ENCODE results near the gene ALG1L2.
"Not testable (repeated sequence)": the region's sequence is repeated elsewhere in the genome, so short reads cannot be mapped to it uniquely, and the experiment has no call there.

ALG1L2 gene

GRCh38 chr3:130094491-130094941, 12.9 kb downstream of the ALG1L2 start:
- DNase-seq, result not testable (repeated sequence)

DNA sequence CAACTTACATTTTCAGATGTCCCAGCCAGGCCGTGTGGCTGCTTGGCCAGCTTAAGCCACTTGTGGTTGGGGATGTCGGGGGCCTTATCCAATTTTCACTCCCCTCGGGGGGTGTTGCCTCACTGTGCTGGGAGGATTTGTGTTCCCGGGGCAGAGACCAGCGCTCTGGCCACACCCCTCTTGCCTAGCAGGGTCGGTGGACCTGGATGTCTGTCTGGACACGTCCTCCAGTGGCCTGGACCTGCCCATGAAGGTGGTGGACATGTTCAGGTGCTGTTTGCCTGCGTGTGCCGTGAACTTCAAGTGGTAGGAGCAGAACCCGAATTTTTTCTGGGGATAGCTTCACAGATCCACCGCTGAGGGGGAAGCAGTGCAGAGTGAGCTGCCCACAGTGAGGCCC, 14.2 kb downstream of the ALG1L2 start:
- not testable (repeated sequence) for DNase-seq

GRCh38 chr3:130097096-130097495, 15.5 kb downstream of the ALG1L2 start:
- not testable (repeated sequence) for DNase-seq

DNA sequence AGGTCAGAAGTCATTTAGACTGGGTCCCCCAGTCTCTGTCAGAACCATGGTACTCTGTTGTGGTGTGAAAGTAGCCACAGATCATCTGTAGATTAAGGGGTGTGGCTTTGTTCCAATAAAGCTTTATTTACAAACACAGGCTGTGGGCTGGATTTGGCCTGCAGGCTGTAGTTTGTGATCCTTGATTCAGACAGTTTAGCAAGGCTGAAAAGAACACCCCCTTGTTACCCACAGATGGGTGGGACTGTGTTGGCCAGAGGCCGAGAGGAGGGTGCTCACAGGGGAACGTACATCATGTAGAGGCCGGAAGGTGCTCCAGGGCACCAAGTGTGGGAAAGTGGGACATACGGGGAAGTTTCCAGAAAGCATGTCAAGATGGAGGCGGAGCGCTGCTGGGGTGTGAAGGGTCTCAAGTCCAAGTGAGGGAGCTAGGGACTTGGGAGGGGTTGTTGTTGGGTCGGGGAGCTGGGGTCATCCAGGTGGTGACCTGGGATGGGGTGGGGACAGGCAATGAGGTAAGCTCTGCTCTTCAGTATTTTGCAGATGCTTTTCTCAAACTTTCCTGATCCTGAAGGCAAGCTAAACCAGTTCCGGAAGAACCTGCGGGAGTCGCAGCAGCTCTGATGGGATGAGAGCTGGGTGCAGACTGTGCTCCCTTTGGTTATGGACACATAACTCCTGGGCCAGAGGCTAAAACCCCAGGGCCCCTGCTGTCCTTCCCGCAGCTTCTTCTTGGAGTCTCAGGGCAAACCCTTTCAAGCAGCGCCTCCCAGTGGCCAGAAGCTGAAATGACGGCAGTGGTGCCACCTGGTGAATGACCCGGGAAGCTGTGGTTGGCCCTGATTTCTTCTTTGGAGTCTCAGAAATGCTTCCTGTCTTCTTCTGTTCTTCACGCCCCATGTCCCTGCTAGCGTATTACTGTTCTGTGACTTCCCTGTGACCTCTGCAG, 16.3 kb downstream of the ALG1L2 start:
- DNase-seq, result not testable (repeated sequence)

DNA sequence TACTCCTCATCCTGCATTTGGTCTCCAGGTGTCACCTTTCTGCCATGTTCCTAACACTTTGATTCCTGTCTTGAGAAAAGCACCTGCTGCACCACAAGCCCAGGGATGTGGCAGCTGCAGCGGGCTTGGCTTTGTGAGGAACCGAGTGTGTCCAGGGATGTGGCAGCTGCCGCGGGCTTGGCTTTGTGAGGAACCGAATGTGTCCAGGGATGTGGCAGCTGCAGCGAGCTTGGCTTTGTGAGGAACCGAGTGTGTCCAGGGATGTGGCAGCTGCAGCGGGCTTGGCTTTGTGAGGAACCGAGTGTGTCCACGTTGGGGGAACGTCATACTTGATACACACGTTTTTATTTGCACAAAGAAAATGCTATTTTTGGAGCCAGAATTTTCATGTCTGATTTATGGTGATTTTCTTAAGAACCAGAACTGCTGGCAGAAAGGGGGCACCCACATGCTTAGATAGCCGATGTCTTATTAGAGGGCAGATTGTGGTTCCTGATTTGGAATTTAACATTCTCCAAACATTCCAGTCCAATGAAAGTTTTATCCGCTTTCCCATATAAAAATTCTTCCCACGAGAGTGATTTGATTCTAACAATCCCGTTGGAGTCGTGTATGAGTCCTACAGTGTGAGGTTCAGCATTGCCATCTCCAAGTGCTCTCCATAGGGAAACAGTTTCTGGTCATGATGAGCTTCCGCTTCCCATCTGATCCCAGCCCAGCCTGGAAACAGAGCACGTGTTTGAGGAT, 17.2 kb downstream of the ALG1L2 start:
- DNase-seq, result not testable (repeated sequence)

- DNase-seq, result not testable (repeated sequence)
Observed at GRCh38 chr3:130102545-130102944, 20.9 kb downstream of the ALG1L2 start.

- DNase-seq, result not testable (repeated sequence)
Observed at GRCh38 chr3:130104191-130104590, 22.6 kb downstream of the ALG1L2 start.

DNA sequence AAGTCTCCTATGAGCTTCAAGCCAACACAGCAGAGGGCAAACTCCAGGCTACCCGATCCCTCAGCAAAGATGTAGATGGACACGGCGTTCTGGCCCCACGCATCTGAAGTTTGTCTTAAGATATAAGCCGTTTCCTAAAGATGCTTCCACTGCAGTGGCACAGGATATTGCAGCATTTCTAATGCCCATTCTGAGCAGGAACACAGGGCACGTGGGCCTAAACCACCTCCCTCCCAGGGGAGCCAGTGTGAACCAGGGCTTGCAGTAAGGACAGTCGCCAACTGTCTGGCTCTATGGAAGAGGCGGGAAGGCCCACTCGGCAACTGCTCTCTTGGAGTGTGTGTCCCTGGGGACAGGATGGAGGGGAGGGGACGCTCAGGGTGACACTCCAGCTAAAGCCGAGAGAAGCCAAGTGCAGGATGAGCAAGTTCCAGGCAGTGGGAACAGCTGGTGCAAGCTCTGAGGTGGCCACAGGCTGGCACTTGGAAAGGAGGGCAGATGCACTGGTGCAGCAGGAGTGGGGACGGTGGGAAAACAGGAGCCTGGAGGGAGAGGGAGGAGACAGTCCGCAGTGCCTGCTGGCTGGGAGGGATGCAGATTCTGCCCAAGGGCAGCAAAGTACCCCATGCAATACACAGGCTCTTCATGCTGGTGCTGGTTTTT, 25.8 kb downstream of the ALG1L2 start:
- not testable (repeated sequence) for DNase-seq

DNA sequence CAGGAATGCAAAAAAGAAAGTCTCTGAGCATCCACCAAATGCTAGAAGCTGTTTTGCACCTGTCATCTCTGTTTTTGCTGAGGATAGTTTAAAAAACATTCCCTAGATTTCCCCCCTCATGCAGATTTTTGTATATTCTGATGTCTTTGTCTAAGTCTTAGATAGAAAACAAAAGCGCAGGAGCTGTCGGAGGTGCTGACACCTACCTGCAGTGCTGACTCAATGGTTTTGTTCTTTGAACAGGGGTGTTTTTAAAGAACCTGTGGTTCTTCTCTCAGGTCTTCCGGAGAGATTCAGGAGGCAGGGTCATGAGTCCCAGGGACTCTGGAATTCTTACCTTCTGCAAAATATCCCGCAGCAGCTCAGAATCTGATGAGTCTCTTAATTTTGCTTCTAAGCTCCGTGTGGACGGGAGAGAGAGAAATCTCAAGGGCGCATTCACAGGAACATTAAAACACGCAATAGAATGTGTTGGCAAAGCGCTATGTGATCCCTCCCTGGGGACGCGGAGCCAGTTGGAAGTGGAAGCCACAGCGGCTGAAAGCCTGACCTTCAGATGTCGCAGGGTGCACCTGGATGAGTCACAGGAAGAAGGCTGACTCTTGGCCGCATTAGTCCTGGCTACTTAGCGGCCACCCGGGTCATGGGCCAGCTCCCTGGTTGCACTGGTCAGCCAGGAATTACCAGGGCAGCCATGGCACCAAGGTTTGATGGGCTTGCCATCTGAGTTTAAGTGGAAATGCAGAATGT, 27.4 kb downstream of the ALG1L2 start:
- DNase-seq, result not testable (repeated sequence)

DNA sequence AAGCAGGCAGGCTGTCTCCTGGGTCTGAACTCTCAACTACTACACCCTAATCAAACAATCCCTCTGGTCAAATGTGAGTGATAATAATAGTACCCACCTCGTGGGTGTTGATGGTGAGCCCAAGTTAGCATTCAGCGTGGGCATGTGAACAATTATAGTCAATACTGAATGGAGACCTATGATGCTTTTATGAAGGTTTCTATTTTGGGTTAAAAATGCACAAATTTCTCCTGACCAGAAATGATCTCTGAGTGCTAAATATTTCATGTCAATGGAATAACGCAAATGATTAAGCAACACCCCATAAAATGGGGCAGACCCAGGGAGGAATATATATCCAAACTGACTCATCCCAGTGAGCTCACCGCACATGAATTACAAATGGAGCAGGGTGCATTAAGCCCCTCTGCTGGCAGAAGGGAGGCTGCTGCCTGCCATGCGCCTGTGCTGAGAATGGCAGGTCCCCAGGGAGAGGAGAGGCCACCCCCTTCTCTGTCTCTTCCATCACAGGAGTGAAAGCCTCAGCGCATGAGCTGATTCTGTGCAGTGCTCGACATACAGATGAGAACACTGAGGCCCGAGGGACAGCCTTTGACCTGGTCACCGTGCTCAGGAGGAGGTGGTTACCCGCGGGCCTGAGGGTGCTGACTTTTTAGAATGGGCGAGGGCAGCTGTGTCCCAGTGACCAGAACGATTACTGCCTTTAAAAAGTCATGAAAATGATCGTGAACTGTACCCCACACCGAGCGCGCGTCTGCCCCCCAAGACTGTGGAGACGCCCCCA, 28.9 kb downstream of the ALG1L2 start:
- not testable (repeated sequence) for DNase-seq

GRCh38 chr3:130111185-130111864, 29.7 kb downstream of the ALG1L2 start:
- DNase-seq, result peak; percentile 76

GRCh38 chr3:130111865-130112747, 30.5 kb downstream of the ALG1L2 start:
- peak; percentile 57 for DNase-seq

- not testable (repeated sequence) for DNase-seq
Observed at GRCh38 chr3:130112748-130113073, 31.1 kb downstream of the ALG1L2 start.

DNA sequence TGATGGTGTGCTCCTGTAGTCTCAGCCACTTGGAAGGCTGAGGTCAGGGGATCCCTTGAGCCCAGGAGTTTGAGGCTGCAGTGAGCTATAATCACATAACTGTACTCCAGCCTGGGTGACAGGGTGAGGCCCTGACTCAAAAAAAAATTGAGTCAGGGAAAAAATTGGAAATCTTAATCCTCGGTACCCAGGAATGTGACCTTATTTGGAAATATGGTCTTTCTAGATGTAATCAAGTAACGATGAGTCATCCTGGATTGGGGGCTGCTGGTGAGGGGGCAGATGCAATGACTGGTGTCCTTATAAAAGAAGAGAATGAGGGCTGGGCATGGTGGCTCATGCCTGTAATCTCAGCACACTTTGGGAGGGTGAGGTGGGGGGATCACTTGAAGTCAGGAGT, 33.8 kb downstream of the ALG1L2 start:
- DNase-seq, result not testable (repeated sequence)

GRCh38 chr3:130117933-130118332, 36.3 kb downstream of the ALG1L2 start:
- no peak for DNase-seq

DNA sequence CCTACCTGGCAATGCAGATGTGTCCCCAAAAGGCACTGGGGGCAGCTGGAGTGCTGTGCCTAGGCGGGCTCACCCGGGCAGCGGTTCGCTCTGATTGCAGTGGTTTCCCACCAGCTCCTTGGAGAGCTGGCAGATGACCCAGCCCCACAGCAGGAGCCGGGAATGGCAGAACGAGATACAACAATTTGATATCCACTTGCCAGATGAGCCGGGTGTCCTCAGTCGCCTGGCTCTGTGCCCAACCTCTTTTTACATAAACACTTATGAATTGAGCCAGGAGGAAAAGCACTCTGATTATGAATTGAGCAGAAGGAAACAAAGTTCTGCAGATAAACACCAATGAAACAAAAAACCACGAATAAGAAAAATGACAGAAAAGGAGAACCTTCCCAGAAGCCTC, 38.2 kb downstream of the ALG1L2 start:
- not testable (repeated sequence) for DNase-seq

GRCh38 chr3:130120291-130120690, 38.7 kb downstream of the ALG1L2 start:
- DNase-seq, result not testable (repeated sequence)

GRCh38 chr3:130122891-130123775, 41.5 kb downstream of the ALG1L2 start:
- DNase-seq, result not testable (repeated sequence)

DNA sequence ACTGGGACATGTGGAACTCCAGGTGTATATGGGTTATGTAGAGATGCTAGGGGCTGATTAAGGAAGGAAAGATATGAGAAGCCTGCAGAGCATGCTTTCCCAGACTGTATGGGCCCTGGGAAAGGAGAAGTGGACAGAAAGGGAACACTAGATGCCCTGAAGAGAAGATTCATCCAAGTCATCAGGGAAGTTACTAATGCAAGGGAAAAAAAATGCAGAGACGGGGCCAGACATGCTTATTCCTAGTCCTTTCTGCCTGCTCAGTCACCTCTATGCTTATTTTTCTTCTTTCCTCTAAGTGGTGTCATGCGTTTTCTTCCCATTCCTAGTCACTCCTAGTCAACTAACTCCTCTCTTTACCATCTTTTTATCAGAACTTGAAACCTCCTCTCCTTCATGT, 43.8 kb downstream of the ALG1L2 start:
- DNase-seq, result not testable (repeated sequence)

Measured in cortex of kidney (tissue), 1 donor.